Gastrocnemius medialis (tissue), 4 donors: Measurements from ENCODE around the gene ZNF415.

Experiments
- CTCF ChIP-seq, 5 experiments: fragments of 450-650 bp in 3 of 5; fragments of 200-600 bp in 2 of 5; sonication (generic) in 2 of 5; IDR thresholded peaks in 4 of 5; conservative IDR thresholded peaks in 1 of 5; 1 replicate in 4 of 5; 2 replicates in 1 of 5; pipeline ENCODE4 v1.5.1; 2016 to 2019; ENCODE audit warnings: antibody characterized with exemption in 5 of 5, mild to moderate bottlenecking in 3 of 5, moderate library complexity in 3 of 5
- POLR2A ChIP-seq, 2 donors: fragments of 450-650 bp; IDR thresholded peaks; one replicate each; pipeline ENCODE4 v1.6.1; 2017; ENCODE audit warnings: antibody characterized with exemption in 2 of 2, mild to moderate bottlenecking in 2 of 2, moderate library complexity in 2 of 2

- peak; percentile 83 to 86 for TF ChIP-seq POLR2A (IDR thresholded peaks at IDR 0.05)
- no peak for TF ChIP-seq CTCF (IDR thresholded peaks at IDR 0.05 in 4 of 5, conservative IDR thresholded peaks at IDR 0.05 in 1 of 5)
Observed at GRCh38 chr19:53103234-53104203, 29.2 kb downstream of the ZNF415 start, which contains the start of gene ZNF160.
